HG02852 (cell line): ENCODE data around the gene SCCPDH.
A peak's percentile ranks its signal among the peaks of the same experiment; 100 is the strongest.
"Not testable (repeated sequence)": the region's sequence is repeated elsewhere in the genome, so short reads cannot be mapped to it uniquely, and the experiment has no call there.

Experiments
- ATAC-seq: cut with Tn5 transposase; IDR thresholded peaks from one replicate; pipeline ENCODE4 v1.9.1; 2021; ENCODE audit warnings: mild to moderate bottlenecking, moderate library complexity; ENCODE audit not compliant: unreplicated experiment

The SCCPDH gene, protein sequence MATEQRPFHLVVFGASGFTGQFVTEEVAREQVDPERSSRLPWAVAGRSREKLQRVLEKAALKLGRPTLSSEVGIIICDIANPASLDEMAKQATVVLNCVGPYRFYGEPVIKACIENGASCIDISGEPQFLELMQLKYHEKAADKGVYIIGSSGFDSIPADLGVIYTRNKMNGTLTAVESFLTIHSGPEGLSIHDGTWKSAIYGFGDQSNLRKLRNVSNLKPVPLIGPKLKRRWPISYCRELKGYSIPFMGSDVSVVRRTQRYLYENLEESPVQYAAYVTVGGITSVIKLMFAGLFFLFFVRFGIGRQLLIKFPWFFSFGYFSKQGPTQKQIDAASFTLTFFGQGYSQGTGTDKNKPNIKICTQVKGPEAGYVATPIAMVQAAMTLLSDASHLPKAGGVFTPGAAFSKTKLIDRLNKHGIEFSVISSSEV

DNA sequence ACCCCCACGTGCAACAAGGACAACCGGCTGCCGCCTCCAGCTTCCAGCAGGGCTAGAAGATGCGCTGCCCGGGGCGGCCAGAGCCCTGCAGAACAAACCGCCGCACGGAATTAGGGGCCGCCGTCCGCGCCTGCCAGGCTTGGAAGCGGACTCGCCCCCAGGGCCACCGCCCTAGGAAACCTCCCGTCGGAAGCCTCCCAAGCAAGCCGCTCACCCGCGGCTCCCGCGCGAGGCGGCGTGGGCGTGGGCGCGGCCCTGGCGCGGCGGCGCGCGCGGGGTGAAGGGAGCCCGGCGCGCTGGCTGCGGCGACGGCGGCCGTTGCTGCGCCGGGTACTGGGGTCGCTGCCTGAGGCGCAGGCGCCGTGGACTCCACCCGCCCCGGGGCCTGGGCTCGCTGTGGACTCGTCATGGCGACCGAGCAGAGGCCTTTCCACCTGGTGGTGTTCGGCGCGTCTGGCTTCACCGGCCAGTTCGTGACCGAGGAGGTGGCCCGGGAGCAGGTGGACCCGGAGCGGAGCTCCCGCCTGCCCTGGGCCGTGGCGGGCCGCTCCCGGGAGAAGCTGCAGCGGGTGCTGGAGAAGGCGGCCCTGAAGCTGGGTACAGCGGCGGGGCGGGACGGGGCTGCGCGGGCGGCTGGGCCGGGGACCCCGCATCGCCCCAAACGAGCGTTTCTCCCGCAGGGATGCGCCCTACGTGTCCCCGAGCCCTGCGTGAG lies at the start of gene SCCPDH:
TSS of gene SCCPDH (plus strand) at position 394 of the 715 bp plus-strand sequence. CDS start at position 408, 14 bp downstream.
- peak; percentile 94 for ATAC-seq

DNA sequence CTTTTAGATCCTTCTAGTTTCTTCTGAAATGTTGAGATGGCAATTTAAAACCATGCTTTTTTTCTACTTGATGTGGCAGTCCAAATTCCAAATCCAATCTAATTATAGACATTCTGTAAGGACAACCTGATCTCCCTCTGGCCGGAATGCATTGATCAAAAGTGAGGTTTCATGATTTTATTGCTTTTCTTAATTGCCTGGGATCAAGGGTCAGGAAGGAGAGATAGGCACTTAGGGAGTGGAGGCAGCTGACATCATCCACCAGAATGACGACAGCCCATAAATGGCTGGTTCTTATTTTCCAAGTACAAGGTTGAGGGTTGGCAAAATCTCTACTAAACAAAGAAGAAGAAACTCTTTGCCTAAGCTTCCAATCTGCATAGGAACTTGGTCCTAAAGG lies 46.4 kb upstream of the SCCPDH start:
- ATAC-seq = no peak

DNA sequence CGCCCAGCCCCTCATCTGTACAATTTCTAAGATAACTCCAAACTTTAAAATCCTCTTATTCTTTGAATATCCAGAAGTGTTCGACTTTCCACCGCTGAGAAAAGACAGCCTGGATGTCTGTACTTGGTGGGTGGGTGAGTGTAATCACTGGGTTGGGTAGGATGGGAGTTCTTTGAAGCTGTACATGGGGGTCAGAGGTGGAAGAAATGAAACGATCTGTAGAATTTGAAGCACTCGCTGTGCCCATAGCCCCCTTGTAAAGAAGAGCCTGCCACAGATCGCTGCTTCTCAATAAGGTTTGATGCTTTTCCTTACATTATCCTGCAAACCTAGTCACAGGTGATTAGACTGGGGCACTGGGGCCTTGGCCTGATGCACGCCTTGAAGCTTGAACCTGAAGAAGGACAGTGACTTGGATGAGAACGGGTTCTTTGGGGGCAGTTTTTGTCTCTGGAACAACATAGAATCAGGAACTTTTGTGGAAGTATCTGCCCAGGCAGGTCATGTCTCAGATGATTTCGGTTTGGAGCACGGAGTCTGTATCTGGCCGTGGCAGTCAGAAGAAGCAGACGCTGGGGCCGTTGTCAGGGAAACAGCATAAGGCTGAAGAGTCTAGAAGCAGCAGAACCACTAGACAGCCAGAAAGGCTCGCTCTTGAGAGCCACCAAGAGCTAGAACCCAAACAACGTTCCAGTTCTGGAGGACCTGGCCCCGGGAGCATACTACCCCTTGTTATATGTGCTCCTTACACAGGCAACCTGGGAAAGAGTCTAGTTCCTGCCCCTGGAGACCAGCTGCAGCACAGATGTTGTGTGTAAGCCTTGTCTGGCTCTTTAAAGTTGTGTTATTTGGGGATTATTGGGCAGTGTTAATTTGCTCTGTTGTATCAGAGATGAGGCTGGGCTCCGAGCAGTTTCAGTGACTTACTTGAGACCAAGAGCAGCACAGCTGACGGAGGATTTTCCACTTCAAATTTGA lies 45.1 kb upstream of the SCCPDH start:
- no peak for ATAC-seq

DNA sequence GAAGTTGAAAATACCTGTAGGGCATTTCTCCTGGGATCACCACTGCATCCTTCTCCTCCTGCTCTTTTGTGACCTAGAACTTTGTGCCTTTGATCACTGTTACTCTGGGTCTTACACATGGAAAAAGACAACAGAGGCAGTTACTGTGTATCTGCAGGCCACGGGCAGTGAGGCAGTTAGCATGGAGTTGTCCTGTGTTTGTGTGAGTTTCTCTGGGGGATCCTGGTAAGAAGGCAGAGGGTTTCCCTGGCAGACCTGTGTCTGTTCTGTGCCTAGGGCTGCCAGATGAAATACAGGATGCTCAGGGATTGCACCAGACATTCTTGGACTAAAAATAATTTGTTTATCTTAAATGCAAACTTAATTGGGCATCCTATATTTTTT lies 44.4 kb upstream of the SCCPDH start:
- no peak for ATAC-seq

DNA sequence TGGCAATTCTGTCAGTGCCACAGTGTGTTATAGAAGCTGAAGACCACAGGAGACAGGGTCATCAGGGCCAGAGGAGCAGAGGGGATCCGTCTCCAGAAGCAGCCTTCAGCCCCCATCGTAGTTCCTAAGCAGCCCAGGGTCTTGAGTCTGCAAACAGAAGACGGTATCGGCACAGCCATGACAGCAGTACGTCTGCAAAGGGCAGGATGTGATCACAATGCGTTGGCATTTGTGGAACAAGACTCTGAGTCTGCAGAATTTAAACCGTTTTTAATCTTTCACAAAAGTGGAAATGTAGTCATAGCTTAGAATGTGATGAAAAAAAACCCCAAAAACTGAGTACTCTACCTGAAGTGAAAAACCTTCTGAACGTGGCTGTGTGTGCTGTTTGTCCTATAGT lies 44.0 kb upstream of the SCCPDH start:
- ATAC-seq = no peak

DNA sequence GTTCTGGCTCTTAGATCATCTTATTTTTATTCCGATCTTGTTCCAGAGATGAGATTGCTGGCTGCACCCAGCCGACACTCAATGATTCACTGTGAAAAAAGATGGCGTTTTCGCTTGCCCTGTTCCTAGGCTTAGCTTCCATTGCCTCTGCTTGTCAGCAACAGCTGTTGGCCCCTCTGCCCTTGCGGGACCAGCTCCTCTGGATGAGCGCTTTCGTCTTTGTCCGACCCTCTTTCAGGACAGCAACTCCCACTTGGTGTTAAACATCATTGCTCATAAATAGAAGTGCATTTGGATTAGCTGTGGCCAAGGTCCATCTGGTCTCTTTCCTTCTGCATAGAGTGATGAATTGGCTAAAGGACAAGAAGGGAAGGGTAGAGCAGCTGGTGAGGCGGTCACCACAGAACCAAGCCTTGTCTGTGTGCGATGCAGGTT lies 43.5 kb upstream of the SCCPDH start:
- no peak for ATAC-seq

DNA sequence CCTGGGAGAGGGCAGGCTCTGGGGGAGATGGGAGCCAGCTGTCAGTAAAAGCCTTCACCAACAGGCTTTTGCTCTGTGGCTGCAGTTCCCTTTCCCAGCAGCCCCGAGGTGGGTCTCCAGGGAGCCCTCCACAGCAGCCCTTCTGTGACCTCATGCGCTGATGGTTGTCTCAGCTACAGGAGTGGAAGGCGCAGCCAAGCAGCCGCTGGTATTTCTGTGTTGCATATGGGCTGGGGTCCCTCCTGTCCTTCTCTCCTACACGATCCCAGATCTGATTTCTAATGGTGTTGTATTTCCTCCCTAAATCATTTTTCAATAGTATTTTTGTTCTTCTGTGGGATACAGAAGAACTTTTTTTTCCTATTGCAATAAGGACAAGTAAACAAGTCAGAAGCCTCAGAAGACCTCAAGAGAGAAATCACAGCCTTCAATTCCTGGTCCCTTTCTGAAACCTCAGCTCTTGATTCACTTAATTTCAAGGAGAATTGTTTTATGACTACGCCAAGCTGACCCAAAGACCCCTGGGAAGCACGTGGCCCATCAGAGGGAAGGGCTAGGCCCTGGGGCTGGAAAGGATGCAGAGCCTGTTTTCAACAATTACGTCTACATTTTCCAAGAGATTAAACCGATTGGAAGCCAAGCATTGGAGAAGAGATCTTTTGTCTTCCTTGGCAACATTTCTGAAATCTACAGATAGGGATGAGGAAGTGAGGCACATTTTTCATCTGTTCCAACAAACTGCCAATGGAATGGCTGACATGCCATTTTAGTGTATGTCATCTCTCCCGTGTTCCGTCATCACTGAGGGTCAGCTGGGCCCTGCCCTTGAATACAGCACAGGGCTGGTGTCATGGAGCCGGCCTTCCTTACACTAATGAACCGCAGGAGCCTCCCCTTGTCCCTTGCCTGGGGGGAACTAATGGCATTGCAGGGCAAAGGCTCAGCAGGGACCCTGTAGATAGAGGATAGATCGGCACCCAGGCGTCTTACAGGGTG lies 42.0 kb upstream of the SCCPDH start:
- no peak for ATAC-seq

DNA sequence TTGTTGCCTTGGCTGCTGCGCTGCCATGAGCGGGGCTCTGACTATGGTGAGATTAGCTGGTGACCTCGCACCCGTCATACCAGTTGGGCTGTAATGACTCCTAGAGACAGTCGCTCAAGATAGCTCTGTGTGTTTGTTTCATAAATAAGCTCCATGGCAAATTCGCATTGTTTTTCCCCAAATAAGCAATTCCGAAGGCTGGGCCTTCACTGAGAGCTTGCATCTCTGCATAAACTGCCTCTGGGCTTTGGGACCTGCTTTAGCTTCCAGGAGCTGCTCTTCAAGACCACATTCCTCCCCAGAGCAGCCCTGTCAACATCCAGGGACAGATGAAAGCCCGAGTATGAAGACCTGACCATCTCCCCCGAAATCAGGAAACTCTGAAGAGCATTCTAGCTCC lies 40.7 kb upstream of the SCCPDH start:
- no peak for ATAC-seq

DNA sequence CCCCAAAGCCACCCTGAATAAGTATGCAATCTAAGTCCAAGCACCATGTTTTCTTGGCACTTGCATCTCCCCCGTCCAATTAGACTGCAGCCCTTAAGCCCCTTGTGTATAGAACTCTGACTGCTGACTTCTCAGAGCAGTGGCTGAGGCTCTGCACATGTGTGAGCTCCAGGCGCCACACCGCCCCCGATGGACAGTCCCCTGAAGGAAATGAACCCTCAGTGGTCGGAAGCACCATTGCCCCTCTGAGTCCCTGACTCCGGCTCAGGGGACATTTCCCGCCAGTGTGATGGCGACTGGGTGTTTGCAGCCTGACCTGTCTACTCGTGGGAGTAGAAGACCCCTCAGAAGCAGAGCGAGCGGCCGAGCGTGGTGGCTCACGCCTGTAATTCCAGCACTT lies 37.2 kb upstream of the SCCPDH start:
- no peak for ATAC-seq

DNA sequence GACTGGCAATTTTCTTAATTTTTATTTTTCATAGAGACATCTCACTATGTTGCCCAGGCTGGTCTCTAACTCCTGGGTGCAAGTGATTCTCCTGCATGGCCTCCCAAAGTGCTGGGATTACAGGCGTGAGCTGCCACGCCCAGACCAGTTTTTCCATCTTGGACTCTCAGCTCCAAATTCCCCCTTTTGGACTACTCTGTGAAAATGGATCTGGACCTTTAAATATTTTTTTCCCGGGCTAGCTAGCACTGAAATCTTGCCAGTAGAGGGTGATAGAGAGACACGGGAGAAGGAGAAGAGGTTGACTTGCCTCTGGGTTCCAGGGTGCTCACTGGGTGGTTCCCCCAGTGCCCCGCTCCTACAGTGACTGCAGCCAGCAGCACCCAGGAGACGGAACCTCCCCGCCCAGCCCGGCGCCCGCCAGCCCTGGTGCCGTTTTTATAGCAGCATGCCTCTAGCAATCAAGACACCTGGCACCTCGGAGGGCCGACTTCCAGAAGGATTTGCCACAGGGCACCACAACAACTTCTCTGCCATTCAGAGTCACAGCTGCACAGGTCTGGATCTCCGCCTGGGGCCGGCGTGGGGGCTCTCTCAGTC lies 34.7 kb upstream of the SCCPDH start:
- ATAC-seq = peak; percentile 95

DNA sequence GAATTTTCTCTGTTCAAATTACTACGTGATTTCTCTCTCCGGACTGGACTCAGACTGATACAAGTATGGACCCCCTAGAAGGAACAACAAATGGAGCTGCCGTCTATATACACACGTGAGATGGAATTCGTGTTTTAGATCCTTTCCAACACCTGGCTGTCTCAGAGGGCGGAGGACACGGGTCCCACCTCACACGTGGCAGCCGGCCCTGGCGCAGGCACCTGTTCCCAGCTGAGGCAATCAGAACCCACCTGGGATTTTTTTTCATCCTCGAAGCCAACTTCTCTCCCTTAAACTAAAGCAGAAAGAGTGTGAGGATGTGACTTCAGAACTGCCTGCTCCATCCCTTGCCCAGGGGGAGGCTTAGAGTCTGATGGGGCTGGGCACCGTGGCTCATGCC lies 34.1 kb upstream of the SCCPDH start:
- ATAC-seq = no peak

DNA sequence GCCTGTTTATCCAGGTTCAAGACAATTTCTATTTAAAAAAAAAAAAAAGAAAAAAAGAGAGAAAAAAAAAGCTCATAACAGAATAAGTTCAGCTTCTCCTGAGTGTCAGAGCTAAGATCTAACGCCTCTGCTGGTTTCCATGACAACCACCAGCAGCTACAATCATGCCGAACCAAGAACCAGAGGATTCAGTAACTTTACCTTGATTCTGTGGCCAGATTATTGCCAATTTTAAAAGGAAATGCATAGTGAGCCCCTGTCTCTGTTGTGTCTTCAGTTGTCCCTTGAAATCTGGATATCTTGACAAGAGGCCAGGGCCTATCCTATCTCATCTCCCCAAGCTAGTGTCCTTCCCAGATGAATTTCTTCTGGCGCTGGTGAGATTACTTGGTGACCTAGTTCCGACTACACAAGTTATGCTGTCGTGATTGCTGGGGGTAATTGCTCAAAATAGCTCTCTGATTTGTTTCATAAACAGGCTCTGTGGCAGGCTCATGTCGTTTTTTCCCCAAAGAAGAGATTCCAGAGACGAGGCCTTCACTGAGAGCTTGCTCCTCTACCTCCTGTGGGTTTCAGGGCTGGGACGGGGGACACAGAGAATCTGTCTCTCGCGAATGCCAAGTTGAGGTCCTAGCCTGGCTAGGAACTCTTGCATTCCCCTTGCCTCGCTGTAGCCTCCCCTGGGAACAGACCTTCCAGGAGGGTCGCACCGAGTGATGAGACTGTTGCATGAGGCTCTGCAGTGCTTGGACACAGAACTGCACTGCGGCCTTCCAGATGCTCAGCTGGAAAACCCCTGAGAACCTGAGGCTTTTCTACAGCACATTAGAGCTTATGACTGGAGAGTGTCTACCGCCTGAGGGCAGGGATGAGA lies 32.4 kb upstream of the SCCPDH start:
- no peak for ATAC-seq

DNA sequence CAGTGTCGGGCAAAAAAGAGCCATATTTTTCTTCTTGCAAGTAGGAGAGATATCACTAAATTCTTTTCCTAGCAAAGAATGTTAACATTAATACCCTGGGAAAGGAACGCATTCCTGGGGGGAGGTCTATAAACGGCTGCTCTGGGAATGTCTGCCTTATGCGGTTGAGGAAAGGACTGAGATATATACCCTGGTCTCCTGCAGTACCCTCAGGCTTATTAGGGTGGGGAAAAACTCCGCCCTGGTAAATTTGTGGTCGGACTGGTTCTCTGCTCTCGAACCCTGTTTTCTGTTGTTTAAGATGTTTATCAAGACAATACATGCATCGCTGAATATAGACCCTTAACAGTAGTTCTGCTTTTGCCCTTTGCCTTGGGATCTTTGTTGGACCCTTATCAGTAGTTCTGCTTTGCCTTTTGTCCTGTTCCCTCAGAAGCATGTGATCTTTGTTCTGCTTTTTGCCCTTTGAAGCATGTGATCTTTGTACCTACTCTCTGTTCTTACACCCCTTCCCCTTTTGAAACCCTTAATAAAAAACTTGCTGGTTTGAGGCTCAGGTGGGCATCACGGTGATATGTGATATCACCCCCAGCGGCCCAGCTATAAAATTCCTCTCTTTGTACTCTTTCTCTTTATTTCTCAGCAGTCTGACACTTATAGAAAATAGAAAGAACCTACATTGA lies 29.9 kb upstream of the SCCPDH start:
- not testable (repeated sequence) for ATAC-seq

DNA sequence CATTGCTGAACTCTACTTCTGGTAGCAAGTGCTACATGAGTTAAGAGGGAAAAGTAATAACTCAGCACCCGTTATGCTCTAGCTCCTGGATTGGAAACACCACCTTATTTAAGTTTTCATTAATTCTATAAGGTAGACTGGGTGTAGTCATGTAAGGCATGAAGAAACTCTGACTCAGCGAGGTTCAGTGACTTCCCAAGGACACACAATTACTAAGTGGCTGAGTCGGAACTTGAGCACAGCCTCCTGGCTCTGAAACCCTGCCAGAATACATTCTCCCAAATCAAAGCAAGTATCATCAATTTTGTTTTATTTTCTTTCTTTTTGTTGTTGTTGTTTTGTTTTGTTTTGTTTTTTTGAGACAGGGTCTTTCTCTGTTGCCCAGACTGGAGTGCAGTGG lies 29.1 kb upstream of the SCCPDH start:
- no peak for ATAC-seq

DNA sequence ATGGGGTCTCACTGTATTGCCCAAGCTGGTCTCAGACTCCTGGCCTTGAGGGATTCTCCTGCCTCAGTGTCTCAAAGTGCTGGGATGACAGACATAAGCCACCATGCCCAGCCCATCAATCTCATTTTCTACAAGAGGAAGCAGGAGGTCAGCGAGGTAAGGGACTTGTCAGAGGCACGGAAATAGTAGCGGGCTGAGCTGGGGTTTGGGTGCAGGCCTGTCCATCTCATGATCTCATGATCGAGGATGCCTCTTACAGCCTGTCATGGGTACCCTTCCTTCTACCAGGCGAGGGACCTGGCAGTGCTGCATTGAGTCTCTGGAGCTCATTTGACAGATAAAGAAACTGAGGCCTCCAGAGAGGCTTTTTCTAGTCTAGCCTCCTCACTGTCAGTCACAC lies 28.5 kb upstream of the SCCPDH start:
- no peak for ATAC-seq

DNA sequence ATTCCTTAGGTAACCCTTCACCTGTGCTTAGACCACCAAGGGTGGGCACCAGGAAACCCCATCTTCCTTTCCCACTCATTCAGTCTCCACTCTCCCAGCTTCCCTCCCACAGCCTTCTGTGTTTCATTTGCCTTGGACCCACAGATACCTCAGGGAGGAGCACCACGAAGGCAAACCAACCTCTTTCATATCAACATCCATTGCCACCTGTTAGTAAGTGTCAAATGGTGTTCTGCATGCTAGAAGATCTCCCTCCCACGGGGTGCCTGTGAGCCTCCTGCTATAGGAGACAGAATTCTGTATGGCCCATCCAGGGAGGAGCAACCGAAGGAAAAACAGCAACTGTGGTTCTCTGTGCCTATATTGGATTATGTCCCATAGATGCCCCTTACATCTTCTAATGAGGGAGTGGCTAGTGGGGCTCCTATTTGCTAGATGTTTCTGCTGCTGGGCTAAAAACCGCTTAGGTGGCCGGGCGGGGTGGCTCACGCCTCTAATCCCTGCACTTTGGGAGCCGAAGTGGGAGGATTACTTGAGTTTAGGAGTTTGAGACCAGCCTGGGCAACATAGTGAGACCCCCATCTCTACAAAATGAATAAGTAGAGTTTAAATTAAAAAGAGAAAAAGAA lies 25.6 kb upstream of the SCCPDH start:
- no peak for ATAC-seq

DNA sequence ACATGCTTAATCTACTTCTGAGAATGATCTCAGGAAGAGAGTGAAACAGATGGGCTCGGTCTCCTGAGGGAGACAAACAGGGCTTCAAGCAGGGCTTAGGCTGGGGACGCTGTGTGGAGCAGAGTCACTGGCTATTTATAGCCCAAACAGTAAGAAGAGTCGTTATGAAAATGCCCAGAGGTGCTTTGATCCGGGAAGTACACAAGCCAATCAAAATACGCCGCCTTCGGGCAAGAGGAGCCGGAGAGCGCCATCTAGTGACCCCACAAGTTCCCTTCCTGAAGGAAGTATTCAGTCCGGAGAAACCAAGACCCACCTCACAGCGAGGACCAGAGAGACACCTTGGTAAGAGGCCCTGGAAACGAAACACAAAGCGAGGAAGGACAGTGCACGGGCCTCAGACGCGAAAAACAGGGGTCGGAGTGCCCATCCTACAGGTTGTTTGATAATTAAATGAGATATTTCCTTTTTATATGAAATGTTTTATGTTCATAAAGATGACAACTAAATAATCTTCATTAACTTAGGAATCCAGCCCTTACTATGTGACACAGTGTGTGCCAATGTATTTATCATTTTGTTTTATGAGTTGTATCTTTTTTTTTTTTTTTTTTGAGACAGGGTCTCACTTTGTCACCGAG lies 25.0 kb upstream of the SCCPDH start:
- peak; percentile 94 for ATAC-seq
